GM12892 (cell line): Measurements from ENCODE around the gene DDX55.

Experiments used
- POLR2A ChIP-seq: IDR thresholded peaks from 2 replicates; pipeline ENCODE4 v1.6.1; 2011; ENCODE audit warnings: low read depth, low read length, control low read depth
- TAF1 ChIP-seq: IDR thresholded peaks from 2 replicates; pipeline ENCODE4 v1.6.1; 2011; ENCODE audit warnings: low read depth, mild to moderate bottlenecking, control low read depth, low read length, borderline replicate concordance

DNA sequence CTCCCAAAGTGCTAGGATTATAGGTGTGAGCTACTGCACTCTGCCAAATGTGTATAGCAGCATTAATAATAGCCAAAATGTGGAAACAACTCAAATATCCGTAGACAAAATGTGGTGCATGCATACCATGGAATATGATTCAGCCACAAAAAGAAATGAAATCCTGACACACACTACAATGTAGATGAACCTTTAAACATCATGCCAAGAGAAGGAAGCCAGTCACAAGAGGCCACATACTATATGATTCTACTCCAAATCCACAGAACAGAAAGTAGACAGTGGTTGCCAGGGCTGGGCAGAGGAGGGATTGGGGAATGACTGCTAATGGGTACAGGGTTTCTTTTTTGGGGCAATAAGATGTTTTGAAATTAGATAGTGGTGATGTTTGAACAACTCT, 25.3 kb upstream of the DDX55 start:
- TF ChIP-seq TAF1 (no peak), POLR2A (no peak)
